ENCODE measurements around the gene ADSS2.
A peak's percentile ranks its signal among the peaks of the same experiment; 100 is the strongest.
"Not testable (repeated sequence)": the region's sequence is repeated elsewhere in the genome, so short reads cannot be mapped to it uniquely, and the experiment has no call there.

The ADSS2 gene

GRCh38 chr1:244451539-244451950, at the start of gene ADSS2:
Gene ADSS2, minus strand, starts transcription at chr1:244451909. Its CDS starts 92 bp downstream, at chr1:244451817.
- no peak for DNase-seq

DNA sequence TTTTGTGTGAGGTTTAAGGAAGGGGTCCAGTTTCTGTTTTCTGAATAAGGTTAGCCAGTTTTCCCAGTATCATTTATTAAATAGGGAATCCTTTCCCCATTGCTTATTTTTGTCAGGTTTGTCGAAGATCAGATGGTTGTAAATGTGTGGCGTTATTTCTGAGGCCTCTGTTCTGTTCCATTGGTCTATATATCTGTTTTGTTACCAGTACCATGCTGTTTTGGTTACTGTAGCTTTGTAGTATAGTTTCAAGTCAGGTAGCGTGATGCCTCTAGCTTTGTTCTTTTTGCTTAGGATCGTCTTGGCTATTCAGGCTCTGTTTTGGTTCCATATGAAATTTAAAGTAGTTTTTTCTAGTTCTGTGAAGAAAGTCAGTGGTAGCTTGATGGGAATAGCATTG, 48.8 kb upstream of the ADSS2 start:
- not testable (repeated sequence) for DNase-seq

- DNase-seq, result not testable (repeated sequence)
Measured at GRCh38 chr1:244499484-244499883, 47.8 kb upstream of the ADSS2 start.

GRCh38 chr1:244497805-244498204, 46.1 kb upstream of the ADSS2 start:
- no peak for DNase-seq

- DNase-seq, result no peak
Measured at GRCh38 chr1:244496186-244496585, 44.5 kb upstream of the ADSS2 start.

- no peak for DNase-seq
Measured at GRCh38 chr1:244494653-244495052, 42.9 kb upstream of the ADSS2 start.

DNA sequence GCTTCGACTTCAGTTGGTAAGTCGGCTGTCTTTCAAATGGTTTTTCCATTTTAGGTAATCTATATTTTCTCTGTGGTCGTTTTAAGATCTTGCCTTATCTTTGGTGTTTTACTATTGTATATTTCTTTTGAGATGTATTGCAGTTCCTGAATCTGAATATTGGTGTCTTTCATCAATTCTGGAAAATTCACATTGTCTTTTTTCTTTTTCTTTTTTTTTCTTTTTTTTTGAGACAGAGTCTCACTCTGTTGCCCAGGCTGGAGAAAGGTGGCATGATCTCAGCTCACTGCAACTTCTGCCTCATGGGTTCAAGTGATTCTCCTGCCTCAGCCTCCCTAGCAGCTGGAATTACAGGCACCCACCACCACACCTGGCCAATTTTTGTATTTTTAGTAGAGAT, 33.3 kb upstream of the ADSS2 start:
- DNase-seq, result not testable (repeated sequence)

DNA sequence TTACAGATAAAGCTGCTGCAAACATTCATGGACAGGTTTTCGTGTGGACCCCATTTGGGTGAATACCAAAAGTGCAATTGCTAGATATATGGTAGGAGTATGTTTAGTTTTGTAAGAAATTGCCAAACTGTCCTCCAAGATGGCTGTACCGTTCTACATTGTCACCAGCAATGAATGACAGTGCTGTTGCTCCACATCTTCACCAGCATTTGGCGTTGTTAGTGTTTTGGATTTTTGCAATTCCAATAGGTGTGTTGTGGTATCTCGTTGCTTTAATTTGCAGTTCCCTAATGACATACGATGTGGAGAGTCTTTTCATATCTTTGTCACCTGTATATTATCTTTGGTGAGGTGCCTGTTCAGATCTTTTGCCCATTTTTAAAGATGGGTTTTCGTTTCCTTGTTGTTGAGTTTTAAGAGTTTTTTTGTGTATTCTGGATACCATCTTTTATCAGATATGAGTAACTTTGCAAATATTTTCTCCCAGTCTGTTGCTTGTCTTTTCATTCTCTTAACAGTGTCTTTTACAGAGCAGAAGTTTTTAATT, 21.4 kb upstream of the ADSS2 start:
- no peak for DNase-seq

DNA sequence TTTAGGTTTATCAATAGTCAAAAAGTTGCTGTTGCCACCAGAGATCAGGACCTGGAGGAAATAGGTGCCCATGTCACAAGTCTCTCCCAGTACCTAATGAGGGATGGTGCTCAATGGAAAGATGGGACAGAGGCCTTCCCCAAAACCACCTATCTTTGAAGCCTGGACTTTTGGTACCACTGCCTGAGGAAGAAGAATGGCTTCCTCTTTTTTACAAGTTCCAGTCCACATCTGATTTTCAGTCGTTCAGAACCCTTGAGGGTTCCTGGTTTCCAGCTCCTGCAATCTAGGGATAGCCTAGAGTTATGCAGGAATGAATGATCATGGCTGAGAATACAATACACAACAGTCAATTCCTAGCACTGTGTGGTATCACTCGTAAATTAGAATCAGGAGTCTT, 15.0 kb upstream of the ADSS2 start:
- no peak for DNase-seq

DNA sequence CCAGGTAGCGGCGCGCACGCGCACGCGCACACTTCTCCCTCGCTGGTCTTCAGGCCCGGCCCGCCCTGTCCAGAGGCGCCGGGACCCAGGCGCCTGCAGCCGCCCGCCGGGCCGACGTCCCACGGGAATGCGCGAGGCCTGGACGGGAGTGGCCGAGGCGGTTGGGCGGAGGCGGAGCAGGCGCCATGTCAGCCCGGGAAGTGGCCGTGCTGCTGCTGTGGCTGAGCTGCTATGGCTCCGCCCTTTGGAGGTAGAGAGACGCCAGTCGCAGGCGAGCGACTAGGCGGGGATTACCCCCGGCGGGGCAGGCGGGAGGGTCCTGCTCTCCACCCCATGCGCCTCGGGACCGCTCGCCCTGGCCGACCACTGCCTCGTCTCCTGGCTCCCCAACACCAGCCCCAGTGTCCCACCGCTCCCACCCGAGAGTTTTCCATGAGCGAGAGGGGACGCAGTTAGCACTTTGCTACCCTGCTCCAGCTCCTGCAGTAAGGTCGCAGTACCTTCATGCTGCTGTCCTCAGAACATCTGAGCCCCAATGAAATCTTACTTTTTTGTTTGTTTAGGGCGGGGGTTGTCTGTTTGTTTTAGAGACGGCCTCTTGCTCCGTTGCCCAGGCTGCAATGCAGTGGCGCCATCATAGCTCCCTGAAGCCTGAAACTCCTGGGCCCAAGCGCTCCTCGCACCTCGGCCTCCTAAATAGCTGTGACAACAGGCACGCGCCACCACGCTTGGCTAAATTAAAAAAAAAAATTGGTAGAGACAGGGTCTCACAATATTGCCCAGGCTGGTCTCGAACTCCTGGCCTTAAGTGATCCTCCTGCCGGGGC, 9.7 kb upstream of the ADSS2 start, which contains the start of gene CATSPERE:
Gene CATSPERE (plus strand): TSS at position 29 of the 827 bp plus-strand sequence. CDS start 157 bp downstream, at position 186.
- peak; percentile 78 for DNase-seq

GRCh38 chr1:244460197-244460596, 8.5 kb upstream of the ADSS2 start:
- DNase-seq, result peak; percentile 24

GRCh38 chr1:244458781-244459180, 7.1 kb upstream of the ADSS2 start:
- DNase-seq, result no peak

DNA sequence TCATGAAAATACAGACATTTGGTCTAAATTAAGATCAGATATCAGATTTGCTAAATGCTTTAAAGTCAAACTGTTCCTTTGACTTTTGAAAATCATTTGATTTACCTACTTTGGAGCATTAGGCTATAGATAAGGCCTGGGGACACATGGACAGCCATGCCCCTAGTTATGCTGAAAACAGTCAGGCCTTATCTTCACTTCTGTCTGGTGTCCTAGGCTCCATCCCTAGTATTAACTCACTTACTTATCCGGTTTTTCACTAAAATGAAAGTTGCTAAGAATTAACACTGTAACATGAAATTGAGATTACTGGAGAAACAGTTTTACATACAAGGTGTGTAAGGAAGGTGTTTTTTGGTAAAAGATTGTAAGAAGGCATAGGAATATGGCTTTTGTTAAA, 4.9 kb upstream of the ADSS2 start:
- no peak for DNase-seq

GRCh38 chr1:244454412-244454811, 2.7 kb upstream of the ADSS2 start:
- DNase-seq, result no peak

DNA sequence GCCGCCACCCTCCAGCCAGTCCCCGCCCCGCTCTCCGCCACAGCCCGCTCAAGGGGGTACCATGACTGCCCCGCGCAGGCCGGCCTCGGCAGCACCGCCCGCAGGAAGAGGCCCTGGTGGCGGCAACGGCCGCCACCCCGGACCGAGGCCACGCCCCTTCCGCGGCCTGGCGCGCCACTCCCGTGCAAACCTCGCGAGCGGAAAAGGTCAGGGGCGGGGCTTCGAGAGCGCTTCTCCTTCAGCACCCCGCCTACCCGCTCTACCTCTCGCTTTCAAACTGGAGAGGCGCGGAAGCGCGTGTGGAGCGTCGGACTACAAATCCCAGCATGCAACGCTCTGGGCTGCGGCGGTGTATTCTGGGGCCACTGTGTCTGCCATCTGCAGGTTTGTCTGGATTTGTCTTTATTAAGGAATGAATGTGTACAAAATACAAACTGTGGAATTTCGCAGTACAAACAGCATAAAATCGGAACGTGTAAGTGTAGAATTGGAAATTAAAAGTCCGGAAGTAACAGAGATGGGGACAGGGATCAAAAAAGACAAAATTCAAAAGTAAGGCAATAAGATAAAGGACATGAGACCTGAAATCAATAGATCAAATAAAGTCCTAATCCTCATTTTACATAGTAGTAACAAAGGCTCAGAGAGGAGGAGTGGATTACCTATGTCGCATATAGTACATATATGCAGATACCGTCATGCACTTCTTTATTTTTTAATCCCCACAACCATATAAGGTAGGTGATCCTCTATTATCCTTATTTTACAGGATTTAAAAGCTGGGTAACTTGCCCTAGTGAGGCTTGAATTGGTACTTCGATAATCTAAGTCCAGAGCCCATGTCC, 464 bp upstream of the ADSS2 start:
- peak; percentile 99 for DNase-seq

DNA sequence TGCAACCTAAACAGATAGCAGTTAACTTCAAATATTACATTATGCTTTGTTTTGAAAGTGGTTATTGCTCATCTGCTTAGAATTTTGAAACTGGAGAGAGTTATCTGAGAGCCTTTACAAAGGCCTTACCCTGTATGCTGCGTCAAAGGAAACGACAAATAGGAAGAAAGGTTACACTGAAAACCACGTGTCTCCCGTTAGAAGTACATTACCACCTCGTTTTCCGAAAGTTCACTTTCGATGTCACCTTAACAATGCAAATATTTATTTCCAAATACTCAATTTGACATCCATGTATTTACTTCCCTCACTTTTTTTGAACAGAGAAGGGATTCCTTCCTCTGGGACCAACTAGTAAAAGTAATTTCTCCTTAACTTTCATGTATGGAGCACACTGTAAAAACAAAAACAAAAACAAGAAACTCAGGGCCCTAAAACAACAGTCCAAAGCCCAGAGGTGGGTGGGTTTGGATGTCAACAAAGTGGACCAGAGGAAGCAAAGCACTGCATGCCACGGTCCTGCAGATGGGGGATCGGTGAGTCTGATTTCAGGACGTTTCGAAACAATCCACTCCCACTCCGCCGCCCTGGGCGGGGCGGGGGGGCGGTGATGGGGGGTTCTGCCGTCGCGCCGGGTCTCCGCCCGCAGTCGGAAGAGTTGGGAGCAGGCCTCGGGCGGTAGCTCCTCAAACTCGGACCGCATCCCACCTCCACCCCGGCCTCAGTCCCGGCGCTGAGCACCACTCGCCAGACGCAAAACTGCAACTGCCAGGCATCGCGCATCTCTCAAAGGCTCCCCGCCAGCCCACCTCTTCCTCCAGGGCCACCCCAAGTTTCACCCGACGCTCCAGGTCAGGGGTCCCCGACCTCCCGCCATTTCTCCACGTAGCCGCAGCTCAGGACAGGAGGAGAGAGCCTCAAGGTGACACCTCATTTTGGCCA, 841 bp downstream of the ADSS2 start:
- DNase-seq, result peak; percentile 61

DNA sequence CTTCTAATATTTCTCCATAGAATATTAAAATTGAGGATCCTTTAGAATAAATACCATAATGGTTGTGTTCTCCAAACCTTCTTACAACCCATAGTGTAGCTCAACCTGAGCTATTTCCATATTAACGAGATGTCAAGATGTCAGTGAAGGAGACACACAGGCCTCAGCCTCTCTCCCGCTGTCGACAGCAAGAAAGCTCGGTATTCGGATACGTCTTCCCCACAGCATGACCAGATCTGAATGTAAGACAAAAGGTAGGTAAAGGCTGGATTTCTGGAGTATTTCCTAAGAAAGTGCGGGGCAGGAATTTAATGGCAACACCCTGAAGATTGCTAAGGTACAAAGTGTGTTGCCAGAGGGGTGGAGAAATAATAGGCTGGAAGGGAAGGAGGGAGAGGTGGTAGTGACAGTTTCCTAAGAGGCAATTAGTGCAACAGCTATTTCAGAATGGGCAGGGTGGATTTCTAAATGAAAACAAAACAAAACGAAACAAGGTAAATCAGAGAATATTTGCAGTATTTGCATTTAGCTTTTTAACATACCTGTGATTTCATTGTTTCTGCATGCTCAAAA, 1.7 kb downstream of the ADSS2 start:
- no peak for DNase-seq

GRCh38 chr1:244448279-244449036, 3.3 kb downstream of the ADSS2 start:
- no peak for DNase-seq

DNA sequence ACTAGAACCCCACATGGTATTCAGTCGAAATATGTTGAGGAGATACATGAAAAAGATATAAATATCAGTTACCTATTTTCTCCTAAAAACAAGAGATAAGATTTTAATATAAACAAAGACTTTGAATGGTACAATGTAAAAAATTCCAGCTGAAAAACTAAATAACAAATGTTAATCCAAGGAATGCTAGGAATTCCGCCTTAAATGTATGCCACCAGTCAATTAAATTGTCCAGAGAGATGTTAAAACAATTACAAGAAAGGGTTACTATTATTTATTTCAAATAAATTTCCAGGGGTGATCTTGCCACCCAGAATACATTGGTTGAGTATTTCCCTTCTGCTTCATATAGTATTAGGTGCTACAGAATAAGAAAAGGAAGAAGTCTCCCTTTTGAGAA, 4.2 kb downstream of the ADSS2 start:
- DNase-seq, result no peak

- no peak for DNase-seq
Measured at GRCh38 chr1:244447024-244447423, 4.7 kb downstream of the ADSS2 start.

Measured in CD4-positive, alpha-beta T cell treated with Interleukin-10 for 1 hour (primary cell).